ENCODE data around the gene TNIP2. TPM values are rescaled to one million over a fixed set of nuclear protein-coding genes. Genes with fewer than 3 reads are reported as not detected.

The TNIP2 gene
- total and polyA plus RNA-seq, 2 of the 8 experiments (the other 6 are each of a cell fraction or from before 2014, with no cell fraction given): 23.7 to 37.7 TPM

- Histone ChIP-seq H4K20me1 (replicated peaks in 1 of 2; ENCODE audit: control insufficient read depth in 1 of 2, insufficient read depth in 2 of 2, low read length in 2 of 2) (peaks cover 0 to 5% of the 10 kb centered on the region in 2 experiments), H3K14ac (ENCODE audit: insufficient read length) (no peak overlapping the region), H4K5ac (ENCODE audit: insufficient read length, low read depth, low read length) (no peak overlapping the region), H3K4me2 (ENCODE audit: insufficient read depth in 1 of 2, low read depth in 2 of 2, low read length in 2 of 2) (no peak overlapping the region), H3K23ac (ENCODE audit: insufficient read length) (no peak overlapping the region), H3K9ac (replicated peaks in 1 of 4; ENCODE audit: extremely low read depth in 1 of 4, low read depth in 3 of 4, low read length in 3 of 4) (no peak overlapping the region), H3K56ac (replicated peaks; ENCODE audit: insufficient read length, low read depth, low read length) (no peak overlapping the region), H3K4me1 (replicated peaks in 1 of 4; ENCODE audit: control insufficient read depth in 3 of 4, insufficient read depth in 4 of 4, low read length in 3 of 4) (no peaks in the 10 kb centered on the region), H3K27me3 (replicated peaks in 1 of 4; ENCODE audit: control insufficient read depth in 3 of 4, extremely low read depth in 1 of 4, insufficient read depth in 3 of 4, low read length in 3 of 4) (no peaks in the 10 kb centered on the region; a peak in 1 of 7 replicates), H2BK120ac (replicated peaks; ENCODE audit: low read depth, low read length) (no peak overlapping the region), H3K79me1 (ENCODE audit: low read depth, low read length) (peaks cover 2% of the 10 kb centered on the region; the same call in 1 of the 2 replicates), H3K4me3 (ENCODE audit: extremely low read depth in 1 of 4, insufficient read depth in 2 of 4, low read depth in 3 of 4, low read length in 4 of 4) (no peak overlapping the region), H2AFZ (ENCODE audit: low read length) (no peak overlapping the region), H3K36me3 (ENCODE audit: control insufficient read depth in 2 of 4, insufficient read depth in 4 of 4, low read length in 3 of 4) (peaks cover 8 to 31% (median 19%) of the 10 kb centered on the region in 4 experiments; a peak in 6 of 8 replicates), H4K8ac (ENCODE audit: extremely low read depth, insufficient read depth, low read length) (no peak overlapping the region), H3K18ac (ENCODE audit: extremely low read depth, low read length) (no peak overlapping the region), H4K91ac (replicated peaks; ENCODE audit: insufficient read length, low read length) (no peak overlapping the region), H2BK15ac (ENCODE audit: low read length) (no peak overlapping the region), H3K27ac (ENCODE audit: low read depth, low read length) (no peak overlapping the region), H2BK12ac (ENCODE audit: low read depth, low read length) (no peak overlapping the region), H3K23me2 (ENCODE audit: low read depth, low read length) (no peaks in the 10 kb centered on the region), H2AK5ac (ENCODE audit: low read depth, low read length) (no peak overlapping the region), H2BK20ac (ENCODE audit: low read length) (no peak overlapping the region), H3K79me2 (ENCODE audit: control insufficient read depth in 1 of 2, insufficient read depth in 2 of 2, low read length in 2 of 2) (no peaks in the 10 kb centered on the region), H2BK5ac (ENCODE audit: low read depth, low read length) (no peak overlapping the region), H3K4ac (replicated peaks; ENCODE audit: insufficient read length, low read depth, low read length) (no peak overlapping the region), H3K9me3 (ENCODE audit: insufficient read depth in 2 of 2, low read depth in 1 of 2, low read length in 1 of 2) (no peaks in the 10 kb centered on the region)
- 91% methylated on average over 27 of the region's 27 CpGs; no CpG with 5 or more reads in 1 of the 2 experiments for WGBS, 2 experiments (ENCODE audit: extremely low coverage in 1 of 2, insufficient coverage in 1 of 2, insufficient read length in 1 of 2, insufficient replicate concordance in 2 of 2, low coverage in 1 of 2, low lambda C conversion rate in 2 of 2, missing lambda C conversion rate in 1 of 2)
- DNase-seq (ENCODE audit: low read depth in 1 of 2, low spot score in 2 of 2) (no peak), FAIRE-seq (no peak)
- ChIA-PET POLR2A (ENCODE audit: partially characterized antibody) (no interaction called here), CTCF (ENCODE audit: partially characterized antibody) (interaction anchor here (0.9 to 1.1 kb wide), 3 partner anchors 9 to 145 kb away, joined by 3 to 4 read pairs (median 4); no protein-coding TSS in a partner anchor)
- no peak for TF ChIP-seq SP1 (IDR thresholded peaks at IDR 0.05; ENCODE audit: low read depth, low read length)
- TF ChIP-seq POLR2A (IDR thresholded peaks at IDR 0.05; ENCODE audit: control extremely low read depth in 1 of 2, low read depth in 2 of 2, low read length in 2 of 2): no peak
- no peak for TF ChIP-seq YY1 (IDR thresholded peaks at IDR 0.05; ENCODE audit: low read depth, low read length)
- no peak for TF ChIP-seq KDM4A (IDR thresholded peaks at IDR 0.05; ENCODE audit: low read depth, low read length, severe bottlenecking)
- TF ChIP-seq BCL11A (IDR thresholded peaks at IDR 0.05; ENCODE audit: low read depth in 2 of 2, low read length in 2 of 2): no peak
- TF ChIP-seq EP300 (IDR thresholded peaks at IDR 0.05; ENCODE audit: borderline replicate concordance in 1 of 2, low read depth in 2 of 2, low read length in 2 of 2): no peak
- TF ChIP-seq CREB1 (IDR thresholded peaks at IDR 0.05): no peak
- TF ChIP-seq SP2 (IDR thresholded peaks at IDR 0.05; ENCODE audit: low read length): no peak
- TF ChIP-seq ATF3 (IDR thresholded peaks at IDR 0.05; ENCODE audit: insufficient read depth, low read depth, low read length): no peak
- TF ChIP-seq CTBP2 (IDR thresholded peaks at IDR 0.05; ENCODE audit: borderline replicate concordance, insufficient read depth, insufficient read length, low read length): no peak
- TF ChIP-seq RAD21 (IDR thresholded peaks at IDR 0.05 in 1 of 2, conservative IDR thresholded peaks at IDR 0.05 in 1 of 2; ENCODE audit: low read depth in 2 of 2, low read length in 2 of 2): no peak
- TF ChIP-seq MAFK (IDR thresholded peaks at IDR 0.05; ENCODE audit: low read depth, low read length): no peak
- no peak for TF ChIP-seq SRF (IDR thresholded peaks at IDR 0.05; ENCODE audit: low read depth, low read length)
Observed at GRCh38 chr4:2742081-2742822, 13.9 kb downstream of the TNIP2 start.
